Fibroblast of skin of scalp (primary cell): ENCODE measurements around the gene HOXC5.
A peak's percentile ranks its signal among the peaks of the same experiment; 100 is the strongest.

Source experiments
- DNase-seq: peaks from one replicate; pipeline ENCODE4 v3.0.0-alpha.2; 2013

The HOXC5 gene

DNA sequence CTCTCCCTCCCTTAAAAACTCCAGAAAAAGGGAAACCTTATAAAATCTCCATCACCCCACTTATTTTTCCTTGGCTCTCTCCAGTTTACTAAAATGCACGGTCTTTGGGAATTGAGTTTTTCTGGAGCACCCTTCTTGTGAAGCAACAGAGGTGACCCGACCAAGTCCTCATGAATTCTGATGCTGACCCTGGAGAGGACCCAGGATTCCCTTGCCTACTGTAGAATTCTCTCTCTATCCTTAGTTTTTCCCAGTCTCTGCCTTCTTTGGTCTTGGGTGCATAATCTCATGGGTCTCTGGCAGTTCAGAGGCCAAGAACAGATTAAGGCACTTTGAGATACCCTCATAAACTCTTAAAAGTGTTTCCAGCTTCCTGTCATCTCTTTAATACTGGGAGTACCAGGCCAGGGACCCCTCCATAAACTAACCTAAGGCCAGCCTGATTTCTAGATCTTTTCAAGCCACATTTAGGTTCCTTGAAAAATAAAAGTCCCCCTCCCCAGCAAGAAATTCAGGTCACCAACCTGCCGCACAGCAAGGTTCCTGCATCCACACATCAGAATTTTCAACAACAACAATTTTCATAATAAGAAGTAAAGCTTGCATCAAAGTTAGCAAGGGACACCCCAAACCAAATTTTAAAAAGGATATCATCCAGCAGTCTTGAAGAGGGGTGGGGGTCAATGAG lies 15.7 kb downstream of the HOXC5 start:
- DNase-seq = no peak

DNA sequence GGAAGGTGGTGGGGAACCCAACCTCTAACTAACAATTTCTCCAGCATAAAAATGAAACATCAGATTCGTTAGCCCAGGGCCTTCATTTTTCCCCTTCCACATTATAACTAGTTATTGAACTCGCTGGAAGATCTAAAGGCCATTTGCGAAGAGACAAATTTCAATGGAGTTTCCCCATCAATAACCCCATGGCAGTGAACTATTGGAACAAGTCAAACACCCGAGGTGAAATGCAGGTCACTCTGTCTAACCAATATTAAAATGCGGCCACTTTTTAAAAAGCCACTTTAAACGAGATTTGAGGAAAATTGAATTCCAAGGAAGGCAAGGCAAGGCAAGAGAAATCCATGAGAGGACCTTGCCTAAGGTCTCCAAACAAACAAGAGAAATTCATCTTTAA lies 16.3 kb downstream of the HOXC5 start:
- no peak for DNase-seq

DNA sequence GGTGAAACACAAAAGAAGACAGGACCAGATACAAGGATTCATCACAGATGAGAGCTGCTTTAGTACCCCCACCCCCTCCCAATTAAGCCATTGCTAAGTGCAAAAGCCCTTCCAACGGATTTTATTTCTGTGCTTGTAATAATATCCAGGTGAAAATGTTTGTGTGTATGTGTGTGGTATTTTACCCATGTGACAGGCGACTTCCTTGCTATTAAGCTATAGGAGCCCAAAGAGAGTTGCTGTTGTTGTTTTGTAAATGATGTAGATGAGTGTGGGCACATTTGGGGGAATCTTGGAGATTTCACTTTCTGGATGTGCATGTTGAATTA lies 17.6 kb downstream of the HOXC5 start:
- DNase-seq = no peak

DNA sequence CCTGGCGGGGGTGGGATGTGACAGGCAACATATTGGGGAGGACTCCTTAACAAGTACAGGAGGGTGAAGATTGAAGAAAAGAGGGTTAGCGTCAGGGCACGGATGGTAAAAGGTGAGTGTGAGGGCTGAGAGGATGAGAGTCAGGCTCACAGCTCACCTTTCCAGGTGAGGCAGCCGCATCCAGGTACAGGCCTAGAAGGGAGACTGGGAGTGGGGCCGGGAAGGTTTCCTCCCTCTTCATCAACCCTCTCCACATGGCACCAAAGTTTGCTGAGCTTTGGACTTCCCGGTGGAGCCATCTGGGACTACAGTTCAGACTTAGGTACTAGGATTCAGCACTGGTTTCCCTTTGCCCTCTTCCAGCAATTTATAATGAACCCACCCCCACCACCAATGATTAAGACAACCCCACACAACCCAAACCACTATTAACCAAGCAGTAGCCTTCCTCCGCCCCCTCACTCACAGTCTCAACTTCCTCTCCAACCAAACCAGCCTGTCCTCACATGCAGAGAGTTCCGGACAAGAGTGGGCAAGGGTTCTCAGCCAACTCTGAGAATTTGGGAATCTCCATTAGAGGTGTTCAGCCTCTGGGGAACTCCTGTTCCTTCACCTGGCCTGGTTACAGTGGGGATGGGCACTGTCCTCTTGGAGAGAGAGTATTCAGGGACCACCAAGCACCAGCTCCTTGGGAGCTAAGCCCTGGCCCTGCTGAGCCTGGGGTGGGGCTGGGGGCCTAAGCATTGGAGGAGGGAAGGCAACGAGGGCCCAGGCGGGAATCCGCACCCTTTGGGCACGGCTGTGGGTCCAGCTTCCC lies 18.4 kb downstream of the HOXC5 start:
- DNase-seq = no peak

DNA sequence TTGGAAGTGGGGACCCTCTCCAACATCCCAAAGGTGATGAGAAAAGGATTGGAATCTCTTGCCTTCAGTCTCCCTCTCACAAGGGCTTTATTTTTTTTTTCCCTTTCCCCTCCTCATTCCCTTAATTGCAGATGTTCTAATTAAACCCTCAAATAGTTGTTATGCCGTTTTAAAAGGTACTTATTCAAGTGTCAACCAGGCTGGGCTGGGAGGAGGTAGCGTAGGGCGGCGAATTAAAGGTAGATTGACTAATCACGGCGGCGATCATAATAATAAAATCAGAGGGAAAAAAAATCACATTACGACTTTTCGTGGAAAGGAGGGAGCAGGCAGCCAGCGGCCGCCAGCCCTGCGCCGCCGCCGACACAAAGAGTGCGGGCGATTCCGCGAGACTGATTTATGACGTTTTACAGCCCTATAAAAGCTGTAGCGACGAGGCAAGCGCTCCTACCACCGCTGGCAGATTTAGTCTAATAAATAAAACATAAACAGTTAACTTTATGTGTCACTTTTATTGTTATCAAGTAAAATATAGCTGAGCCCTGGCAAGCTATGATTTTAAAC lies 19.1 kb downstream of the HOXC5 start:
- no peak for DNase-seq

DNA sequence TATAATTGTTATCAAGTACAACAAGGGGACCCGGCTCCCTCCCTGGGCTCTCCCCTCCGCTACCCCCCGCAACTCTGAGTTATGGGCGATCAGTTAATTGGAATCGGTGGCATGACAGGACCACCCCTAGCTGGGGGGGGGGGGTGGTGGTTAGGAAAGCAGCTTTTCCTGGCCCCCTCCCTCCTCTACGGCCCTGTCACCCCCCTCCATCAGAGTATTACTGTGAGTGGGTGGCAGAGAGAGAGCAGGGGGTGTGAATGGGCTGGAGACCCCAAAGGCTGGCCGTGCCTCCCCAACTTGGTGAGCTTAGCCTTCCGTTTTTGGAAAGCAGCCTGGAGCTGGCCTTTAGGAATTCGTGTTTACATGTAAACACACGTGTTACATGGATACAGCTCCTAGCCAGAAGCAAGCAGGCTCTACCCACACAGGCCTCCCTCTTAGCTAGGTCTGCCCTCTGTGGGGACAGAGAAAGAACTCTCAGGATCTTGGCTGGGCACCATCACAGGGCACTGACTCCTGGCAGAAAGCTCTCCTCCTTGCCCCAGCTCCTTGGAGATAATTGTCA lies 19.7 kb downstream of the HOXC5 start:
- DNase-seq = no peak

DNA sequence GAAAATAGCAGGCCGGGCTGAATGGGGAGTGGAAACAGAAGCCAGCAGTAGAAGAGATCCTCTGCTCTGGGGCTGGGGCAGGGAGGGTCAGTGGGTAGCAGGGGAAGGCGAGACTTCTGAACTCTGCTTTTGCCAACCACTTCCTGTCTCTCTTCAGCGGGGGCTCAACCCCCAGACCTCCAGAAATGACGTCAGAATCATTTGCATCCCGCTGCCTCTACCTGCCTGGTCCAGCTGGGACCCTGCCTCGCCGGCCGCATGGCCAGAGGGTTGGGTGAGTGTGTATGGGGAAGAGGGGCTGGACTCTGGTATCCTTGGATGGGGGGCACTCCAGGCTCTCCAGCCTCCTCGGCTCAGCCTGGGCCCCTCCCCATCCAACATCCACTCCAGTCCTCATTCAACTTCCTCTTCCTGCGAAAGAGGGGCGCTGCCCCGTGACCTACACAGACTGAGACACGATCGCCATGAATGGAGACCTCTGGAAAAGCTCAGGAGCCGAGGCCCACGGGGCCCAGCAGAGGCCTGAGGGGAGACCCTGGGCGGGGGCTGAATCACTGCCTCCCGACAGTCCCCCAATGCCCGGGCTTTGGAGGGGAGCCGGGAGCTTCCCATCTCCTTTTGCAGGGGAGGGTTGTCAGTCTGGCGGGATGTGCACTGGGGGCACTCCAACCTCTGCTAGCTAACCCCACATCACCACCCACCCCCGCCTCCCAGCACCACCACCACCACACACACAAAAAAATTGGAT lies 20.3 kb downstream of the HOXC5 start:
- no peak for DNase-seq

DNA sequence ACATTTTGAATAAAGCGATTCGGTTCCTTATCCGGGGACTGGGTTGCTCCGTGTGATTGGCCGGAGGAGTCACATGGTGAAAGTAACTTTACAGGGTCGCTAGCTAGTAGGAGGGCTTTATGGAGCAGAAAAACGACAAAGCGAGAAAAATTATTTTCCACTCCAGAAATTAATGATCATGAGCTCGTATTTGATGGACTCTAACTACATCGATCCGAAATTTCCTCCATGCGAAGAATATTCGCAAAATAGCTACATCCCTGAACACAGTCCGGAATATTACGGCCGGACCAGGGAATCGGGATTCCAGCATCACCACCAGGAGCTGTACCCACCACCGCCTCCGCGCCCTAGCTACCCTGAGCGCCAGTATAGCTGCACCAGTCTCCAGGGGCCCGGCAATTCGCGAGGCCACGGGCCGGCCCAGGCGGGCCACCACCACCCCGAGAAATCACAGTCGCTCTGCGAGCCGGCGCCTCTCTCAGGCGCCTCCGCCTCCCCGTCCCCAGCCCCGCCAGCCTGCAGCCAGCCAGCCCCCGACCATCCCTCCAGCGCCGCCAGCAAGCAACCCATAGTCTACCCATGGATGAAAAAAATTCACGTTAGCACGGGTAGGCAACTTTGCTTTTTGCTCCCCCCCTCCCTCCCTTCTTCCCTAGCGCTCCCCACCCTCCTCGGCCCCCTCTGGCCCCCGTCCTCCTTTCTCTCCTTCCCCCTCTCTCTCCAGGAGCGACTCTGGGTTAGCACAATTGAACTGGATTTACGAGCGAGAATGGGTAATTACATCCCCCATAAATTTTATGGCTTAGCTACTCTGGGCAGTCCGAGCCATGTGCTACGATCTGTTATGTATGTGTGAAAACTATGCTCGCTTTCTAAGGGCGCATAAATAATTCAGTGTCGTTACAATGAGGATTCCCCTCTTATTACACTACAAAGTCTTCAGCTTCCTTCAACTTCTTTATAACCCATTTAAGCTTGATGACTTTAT lies 21.2 kb downstream of the HOXC5 start, which contains the start of gene HOXC4:
Gene HOXC4, plus strand, starts transcription at position 85 of the 991 bp plus-strand sequence. Its CDS starts 88 bp downstream, at position 173.
- peak; percentile 18 for DNase-seq

DNA sequence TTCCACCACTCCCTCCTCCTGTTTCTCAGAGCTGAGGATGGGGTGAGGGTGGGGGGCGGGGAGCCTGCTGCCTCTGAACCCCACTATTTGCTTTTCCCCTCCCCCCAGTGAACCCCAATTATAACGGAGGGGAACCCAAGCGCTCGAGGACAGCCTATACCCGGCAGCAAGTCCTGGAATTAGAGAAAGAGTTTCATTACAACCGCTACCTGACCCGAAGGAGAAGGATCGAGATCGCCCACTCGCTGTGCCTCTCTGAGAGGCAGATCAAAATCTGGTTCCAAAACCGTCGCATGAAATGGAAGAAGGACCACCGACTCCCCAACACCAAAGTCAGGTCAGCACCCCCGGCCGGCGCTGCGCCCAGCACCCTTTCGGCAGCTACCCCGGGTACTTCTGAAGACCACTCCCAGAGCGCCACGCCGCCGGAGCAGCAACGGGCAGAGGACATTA lies 21.9 kb downstream of the HOXC5 start:
- no peak for DNase-seq

DNA sequence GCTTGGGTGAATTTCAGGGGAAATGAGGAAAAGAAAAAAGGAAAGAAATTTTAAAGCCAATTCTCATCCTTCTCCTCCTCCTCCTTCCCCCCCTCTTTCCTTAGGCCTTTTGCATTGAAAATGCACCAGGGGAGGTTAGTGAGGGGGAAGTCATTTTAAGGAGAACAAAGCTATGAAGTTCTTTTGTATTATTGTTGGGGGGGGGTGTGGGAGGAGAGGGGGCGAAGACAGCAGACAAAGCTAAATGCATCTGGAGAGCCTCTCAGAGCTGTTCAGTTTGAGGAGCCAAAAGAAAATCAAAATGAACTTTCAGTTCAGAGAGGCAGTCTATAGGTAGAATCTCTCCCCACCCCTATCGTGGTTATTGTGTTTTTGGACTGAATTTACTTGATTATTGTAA lies 22.7 kb downstream of the HOXC5 start:
- no peak for DNase-seq

DNA sequence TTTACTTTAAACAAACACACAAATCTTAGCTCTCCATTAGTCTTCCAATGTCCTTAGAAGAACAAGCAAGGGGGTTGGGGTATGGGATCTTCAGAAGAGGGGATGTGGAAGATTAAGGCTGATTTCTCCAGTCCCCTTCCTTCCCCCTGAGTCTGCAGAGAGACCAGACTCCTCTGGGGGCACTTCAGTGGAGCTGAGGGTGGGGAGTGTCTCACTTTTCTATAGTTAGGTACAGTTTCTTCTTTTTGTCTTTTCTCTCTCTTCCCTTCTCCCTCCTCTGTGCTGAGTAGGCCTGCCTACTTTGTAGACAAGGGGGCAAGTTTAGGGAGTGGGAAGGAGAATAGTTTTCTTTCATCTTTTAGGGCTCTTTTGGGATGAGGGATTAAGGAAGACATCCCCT lies 23.3 kb downstream of the HOXC5 start:
- DNase-seq = no peak

DNA sequence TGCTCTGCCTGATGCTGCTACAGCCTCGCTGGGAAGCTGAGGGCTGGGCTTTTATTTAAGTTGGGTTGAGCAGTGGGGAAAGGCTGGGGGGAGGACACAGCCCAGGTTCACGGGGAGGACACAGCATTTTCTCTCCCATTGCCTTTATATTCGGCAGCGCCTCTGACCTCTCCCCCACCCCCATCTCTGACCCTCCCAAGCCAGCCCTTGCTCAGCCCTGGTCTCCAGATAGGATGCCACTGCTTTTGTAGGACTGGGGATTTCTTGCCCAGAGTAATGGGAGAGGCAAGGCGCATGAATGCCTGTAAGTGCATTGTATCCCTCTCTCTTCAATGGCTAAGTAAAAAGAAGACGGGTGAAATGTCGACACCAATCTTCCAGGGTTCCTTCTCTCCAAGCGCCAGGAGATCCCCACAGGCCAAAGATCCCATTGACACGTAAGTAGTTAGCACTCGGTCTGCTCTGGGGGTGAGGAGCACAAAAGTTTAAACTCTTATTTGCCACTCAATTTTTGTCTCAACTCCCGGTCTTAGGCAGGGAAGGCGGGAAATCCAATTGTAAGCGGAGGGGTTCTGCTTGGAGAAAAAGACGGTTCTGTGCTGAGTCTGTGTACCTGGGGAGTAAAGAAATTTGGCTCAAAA lies 25.4 kb downstream of the HOXC5 start:
- no peak for DNase-seq

DNA sequence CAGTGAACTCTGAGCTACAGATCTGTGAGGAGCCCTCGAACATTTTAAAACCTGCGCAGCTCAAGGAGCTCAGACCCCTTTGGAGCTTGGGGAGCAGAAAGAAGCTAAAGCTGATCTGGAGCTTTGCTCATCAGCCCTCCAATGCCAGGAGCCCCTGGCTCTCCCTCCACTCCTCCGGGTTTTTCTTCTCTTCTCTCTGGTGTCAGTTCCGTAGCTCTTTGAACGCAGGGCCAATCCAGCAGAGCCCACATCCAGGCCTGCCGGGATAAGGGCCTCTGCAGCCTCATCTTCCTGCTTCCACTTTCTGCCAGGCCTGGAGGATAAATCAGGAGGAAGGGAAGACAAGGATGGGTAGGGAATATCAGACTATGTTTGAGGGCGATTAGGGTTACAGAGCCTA lies 26.8 kb downstream of the HOXC5 start:
- DNase-seq = no peak

DNA sequence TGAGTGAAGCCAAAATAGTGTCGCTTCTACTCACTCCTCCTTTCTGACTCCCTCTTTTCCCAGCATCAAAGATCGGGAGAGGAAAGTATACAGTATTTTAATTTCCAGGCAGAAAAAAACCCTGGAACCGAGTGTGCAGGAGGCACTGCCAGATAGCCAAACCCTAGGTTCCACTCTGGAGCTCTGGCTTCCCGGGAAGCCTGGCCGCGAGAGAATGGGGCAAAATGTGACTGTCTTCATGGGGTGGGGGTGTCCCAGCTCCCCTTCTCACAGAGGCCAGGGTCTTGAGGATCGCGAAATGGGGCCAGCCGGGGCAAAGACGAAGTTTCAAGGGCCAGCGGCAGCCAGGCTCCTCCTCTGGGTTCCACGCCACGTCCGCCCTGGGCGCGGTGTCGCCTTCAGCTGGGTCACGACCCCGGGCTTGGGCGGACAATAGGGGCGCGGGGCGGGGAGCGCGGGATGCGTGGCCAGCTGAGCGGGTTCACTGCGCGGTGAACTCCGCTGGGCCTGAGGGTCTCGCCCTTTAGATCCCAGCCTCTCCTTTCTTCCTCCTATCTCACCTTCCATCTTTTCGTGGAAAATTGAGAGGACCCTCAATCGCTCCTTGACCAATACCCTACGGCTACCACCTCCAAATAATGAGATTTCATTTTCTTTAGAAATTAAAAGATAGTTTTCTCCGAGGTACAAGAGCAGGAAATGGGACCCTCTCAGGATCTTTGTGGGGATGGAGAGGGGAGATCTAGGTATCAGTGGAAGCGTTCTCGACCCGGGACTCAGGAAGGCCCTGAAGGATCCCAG lies 27.5 kb downstream of the HOXC5 start:
- DNase-seq = no peak

DNA sequence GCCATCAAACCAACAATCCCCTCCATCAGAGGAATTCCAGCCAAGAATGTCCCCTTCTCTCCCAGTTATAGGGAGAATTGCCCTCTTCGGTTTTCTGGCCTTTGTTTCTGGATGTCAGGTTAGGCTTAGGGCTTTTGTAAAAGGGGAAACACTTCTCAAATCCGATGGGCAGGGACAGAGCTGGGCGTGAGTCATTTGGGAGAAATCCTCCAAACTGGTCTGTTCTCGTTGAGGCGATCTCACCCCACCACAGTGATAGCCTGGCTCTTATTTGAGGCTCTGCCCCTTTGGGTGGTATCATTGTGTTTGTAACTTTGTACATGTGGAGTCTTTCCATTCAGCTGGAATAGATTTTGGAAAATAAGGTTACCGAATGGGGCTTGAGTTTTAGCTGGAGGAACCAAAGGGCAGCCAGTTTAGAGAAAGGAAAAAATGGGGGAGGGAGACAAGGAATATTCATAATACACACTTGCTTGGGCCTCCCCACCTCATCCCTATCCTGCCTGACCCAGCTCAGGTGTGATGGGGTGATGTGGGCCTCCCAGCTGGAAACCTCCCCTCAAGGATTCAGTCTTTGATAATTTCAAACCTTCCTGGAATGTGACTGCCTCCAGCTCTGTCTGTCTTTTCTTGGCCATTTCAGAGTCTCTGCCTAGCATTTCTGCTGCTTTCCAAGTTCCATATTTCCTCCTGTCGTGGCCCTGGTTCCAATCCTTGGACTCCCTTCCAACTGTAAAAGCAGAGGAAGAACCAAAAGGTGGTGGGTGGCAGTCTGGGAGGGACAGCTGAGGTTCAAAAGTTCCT lies 28.3 kb downstream of the HOXC5 start:
- DNase-seq = no peak

DNA sequence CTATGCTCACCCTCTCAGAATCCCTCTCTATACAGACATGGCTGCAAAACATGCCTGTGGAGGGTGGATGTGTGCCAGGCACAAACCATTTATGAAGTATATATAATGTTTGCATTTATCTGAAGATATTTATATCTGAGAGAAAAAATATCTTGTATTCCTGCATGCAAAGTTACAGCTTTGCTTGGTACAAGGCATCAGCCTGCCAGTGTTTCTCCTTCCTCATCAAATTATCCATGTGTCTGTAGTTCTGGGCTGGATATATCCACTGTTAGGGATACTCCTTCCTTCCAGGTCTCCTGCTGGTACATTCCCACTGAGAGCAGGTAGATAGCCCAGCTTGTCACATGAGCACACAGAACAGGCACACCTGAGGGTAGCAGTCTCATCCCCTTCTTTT lies 32.8 kb downstream of the HOXC5 start:
- no peak for DNase-seq

DNA sequence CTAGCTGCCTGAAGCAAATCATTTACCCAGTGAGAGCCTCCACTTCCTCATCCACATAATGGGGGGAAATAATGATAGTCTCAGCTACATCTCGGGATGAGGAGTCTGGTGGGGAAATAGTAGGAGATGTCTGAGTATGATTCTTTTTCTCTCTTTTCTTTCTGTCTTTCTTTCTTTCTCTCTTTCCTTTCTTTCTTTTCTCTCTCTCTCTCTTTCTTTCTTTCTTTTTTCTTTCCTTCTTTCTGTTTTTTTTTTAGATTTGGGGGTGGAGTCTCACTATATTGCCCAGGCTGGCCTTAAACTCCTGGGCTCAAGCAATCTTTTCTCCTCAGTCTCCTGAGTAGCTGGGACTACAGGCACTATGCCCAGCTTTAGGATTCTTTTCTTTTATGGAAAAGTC lies 33.6 kb downstream of the HOXC5 start:
- DNase-seq = no peak

DNA sequence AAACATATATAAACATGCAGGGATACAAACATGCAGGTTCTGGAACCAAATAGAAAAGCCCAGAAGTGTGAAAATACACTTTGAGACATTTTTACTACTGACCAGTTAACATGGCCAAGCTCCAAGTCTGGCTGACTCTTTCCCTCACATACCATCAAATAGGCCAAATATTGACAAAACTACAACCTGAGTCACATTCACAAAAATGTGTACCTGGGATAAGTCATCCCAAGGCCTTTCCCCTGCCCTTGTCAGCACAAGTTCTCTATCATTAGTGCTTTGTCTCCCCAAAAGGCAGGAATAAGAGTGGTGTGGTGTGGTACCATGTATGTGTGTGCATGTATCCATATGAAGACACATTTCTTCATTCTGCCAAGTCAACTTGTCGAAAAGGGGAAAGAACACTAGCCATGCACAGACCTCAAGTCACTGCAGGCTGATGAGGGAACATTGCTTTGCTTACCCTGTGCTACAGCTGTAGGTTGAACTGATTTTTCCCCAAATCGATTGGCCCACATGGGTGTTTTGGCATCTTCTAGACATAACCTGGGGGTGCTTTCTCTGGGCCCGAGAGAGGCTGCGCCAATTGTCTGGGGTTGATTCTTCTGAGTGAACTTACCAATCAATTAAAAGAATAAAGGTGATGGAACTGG lies 35.7 kb downstream of the HOXC5 start:
- no peak for DNase-seq

DNA sequence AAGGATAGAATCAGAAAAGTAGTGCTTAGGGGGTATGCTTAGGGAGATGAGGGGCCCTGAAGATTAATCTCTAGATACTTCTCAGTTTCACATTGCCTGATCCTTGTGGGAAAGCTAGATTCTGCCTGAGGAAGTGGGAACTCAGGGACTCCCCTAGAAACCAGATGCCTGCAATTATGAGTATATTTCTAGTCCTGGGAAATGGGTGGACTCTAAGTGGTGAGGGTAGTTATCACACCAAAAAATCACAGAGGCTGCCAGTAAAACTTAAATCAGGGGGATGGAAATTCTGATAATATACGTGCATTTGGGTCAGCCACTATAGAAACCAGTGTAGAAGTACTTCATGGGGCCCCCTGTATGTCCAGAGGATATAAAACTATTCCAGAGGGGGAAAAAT lies 39.1 kb downstream of the HOXC5 start:
- DNase-seq = no peak
